Measurements from ENCODE around the gene METTL8.

GRCh38 chr2:171402906-171403580 is 30.7 kb downstream of the METTL8 start:
- TF ChIP-seq EZH2 (IDR thresholded peaks at IDR 0.05) (no peak), POLR2AphosphoS5 (IDR thresholded peaks at IDR 0.05; ENCODE audit: borderline replicate concordance, low read depth, low read length) (no peak), FOXP2 (optimal IDR thresholded peaks at IDR 0.05; ENCODE audit: control extremely low read depth, extremely low read length, insufficient read depth) (no peak)

All from SK-N-MC (cell line).